HG03139 (cell line): Measurements from ENCODE around the gene MYCBPAP.

Experiments
- ATAC-seq: cut with Tn5 transposase; IDR thresholded peaks from one replicate; pipeline ENCODE4 v1.9.1; 2021; ENCODE audit not compliant: unreplicated experiment

MYCBPAP gene

DNA sequence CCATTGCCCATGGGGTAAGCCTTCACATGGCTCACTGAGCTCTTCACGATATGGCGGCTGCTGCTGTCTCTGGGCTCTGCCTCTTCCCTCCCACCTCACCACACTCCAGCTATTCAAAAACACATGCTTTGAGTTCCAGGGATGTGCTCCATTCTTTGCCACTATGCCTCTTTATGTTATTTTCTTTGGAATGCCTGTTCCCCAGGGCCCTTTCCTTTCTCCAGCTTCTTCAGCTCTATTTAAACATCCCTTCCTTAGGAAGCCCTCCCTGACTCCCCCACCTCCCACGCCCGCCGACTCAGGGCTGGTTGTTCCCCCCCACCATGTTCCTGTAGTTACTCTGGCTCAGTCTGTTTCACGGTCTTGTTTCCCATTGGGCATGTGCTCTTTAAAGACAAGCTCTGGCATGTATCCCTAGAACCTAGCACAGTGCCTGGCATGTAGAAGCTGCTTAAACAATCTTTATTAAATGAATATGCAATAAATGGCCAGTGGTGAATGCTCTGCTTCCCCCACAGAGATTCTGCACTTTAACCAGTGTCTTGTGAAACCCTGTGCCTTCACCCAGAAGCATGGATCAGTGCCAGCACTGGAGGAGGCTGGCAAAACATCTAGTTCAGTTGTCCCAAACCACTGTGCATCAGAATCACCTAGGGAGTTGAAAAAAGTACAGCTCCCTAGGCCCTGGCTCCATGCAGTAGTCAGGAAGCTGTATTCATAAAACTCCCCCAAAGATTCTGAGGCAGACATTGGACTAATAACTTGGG is 6.9 kb downstream of the MYCBPAP start:
- no peak for ATAC-seq

DNA sequence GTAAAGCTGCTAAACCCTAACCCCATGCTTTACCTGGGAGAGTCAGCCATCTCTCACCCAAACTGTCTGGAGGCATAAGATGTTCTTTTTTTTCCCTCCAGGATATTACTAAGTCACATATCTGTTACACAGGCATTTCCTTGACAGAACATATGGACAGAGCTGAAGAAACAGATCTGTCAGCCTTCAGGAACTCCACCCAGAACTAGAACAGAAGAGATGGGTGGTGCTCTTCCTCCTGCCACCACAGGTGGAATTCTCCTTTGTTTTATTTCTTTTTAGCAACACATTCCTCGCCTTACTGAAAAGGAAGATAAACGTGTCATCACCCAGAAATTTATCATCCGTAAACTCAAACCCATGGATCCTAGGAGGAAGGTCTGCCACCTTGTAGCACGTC is 8.8 kb downstream of the MYCBPAP start:
- no peak for ATAC-seq

DNA sequence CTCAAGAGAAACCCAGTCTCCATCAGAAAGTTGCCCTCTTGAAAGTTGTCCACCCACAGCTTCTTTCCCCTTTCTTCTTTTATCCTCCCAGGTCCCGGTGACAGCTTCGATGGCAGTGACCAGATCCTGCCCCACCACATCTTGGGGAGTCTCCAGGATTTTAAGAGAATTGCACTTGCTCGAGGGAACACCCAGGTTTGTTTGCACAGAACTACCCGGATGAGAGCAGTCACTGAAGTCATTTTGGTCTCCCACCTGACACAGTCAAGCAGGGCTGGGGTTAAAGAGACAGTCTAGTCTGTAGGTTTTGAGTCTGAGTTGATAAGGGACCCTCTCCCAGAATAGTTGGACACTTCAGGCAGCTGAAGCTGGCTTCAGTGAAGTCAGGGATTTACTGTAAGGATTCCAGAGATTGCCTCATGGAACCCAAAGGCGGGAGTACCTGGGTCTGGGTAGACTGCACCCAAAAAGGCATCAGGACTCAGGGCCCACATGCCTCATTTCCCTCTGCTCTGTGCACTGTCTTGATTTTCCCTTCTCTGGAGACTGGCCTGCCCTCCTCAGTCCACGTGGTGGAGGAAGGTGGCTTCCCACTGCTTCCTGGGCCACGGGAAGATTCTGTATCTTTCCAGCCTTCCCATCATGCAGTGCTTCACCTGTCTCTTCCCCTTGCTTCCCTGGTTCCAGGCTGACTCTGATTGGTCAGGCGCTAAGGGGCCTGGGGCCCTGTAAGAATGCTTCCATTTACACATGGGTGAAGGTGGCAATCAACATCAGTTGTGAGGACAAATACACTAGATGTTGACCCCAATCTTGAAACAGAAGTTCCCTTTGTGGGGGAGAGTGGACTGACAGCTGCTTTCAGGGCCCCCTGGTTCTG is 9.5 kb downstream of the MYCBPAP start:
- no peak for ATAC-seq

DNA sequence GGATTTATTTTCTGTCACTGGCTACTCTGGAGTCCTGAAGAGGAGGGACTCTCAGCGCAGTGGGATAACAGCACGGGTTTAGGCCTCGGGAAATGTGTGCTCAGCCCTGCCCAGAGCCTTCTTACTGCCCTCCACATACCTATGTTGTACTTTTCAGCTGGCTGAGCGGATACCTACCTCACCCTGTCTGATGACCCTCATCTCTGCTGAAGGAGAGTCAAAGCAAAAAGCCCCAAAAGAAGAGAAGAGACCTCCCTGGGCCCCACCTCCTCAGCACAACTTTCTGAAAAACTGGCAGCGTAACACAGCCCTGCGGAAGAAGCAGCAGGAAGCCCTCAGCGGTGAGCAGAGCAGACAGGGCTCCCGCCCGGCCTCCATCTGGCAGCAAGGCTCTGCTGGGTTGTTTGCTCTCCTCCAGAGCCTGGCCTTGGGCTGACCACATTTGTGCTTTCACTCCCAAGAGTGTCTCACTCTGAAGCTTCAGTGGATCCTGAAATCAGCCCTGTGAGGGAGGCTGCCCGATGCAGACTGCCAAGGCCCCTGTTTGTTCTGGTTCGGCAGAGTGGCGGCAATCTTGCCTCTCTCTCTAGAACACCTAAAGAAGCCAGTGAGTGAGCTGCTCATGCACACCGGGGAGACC is 10.3 kb downstream of the MYCBPAP start:
- ATAC-seq, result no peak

DNA sequence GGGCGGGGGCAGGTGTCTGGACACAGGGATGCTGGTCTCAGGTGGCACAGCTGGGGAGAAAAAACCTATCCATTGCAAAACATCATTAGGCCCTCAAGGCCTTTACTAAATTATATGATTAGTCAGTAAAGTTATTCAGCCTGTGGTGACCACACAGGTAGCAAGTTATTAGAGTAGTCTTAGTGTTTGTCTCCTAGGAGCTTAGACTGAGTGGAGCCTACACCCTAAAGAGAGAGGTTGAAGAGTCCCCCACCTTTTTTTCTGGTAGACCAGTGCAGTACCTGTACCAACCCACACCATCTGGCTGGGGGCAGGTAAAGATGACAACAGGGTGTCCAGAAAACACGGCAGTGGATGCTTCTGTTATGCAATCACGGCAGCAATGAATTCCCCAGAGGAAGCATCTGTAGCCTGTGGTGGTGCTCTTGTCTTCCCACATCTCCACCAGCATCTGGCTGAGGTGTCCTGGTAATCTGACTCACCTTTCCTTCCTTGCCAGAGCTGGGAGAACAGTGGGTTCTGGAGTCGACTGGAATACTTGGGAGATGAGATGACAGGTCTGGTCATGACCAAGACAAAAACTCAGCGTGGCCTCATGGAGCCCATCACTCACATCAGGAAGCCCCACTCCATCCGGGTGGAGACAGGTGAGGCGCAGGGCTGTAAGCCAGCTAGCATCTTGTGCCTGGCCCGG is 11.0 kb downstream of the MYCBPAP start:
- ATAC-seq, result no peak

DNA sequence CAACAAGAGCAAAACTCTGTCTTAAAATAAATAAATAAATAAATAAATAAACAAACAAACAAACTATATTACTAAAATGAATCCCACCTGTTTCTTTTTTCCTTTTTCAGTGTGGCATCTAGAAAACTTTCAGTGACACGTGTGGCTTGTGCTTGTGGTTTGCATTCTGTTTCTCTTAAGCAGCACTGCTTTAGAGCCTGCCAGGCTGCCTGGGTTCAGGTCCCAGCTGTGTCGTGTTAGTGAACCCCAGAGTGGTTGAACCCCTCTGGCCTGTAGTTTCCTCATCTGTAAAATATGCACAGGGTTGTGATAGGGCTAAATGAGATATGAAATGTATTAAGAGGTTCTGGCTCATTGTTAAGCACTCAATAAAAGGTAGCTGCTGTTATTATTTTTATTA is 12.2 kb downstream of the MYCBPAP start:
- no peak for ATAC-seq

DNA sequence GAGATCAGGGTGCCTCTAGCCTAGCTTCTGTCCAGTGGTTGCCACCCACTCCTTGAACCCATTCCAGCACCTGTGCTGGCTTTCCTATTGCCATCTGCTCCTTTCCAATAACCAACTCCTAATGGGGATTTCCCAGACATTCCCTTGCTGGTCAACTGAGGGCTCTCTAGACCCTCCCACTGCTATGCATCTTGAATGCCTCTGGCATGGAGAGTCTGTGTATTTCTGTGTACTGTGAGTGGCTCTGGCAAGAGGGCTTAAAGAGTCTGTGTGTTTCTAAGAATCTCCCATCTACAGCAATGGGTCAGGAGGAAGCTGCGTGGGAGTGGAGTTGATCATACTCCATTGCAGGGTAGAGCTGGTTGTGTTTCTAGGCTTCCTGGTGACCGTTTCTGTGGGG is 13.3 kb downstream of the MYCBPAP start:
- no peak for ATAC-seq

DNA sequence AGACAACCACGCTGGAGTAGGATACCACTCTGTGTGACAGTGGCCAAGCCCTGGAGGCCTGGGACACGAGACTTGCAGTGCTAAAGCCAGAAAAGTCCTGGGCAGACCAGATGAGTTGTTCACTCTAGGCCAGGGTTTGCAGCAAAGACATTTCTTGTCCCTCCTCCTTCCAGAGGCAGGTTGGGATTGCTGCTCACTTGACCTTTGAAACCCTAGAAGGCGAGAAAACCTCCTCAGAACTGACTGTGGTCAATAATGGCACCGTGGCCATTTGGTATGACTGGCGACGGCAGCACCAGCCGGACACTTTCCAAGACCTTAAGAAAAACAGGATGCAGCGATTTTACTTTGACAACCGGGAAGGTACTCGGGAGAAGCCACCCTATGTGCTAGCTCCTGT is 14.5 kb downstream of the MYCBPAP start:
- ATAC-seq, result no peak

DNA sequence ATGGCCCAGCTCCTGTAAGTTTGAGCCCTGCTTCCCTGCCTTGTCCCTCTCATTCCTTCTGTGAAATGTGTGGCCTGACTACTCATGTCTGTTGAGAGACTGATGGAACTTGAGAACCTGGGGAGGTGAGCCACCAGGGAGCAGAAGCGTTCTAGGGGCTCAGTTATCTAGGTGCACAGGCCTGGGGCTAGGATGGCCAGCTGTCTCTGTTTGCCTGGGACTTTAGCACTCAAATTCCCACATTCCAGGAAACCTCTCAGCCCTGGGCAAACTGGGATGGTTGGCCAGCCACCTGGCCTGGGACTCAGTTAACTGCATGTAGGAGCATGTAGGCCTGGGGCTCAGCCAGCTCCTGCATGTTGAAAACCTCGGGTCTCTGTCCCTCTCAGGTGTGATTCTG is 15.0 kb downstream of the MYCBPAP start:
- no peak for ATAC-seq

DNA sequence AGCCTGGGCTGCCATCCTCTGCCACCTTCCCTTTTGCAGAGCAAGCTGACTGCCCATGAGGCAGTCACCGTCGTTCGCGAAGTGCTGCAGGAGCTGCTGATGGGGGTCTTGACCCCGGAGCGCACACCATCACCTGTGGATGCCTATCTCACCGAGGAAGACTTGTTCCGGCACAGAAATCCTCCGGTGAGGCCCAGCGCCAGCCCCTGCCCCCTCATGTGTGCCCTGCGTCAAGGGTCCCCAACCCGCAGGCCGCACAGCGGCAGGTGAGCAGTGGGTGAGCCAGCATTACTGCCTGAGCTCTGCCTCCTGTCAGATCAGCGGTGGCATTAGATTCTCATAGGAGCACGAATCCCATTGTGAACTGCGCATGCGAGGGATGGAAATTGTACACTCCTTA is 16.6 kb downstream of the MYCBPAP start:
- ATAC-seq, result no peak

DNA sequence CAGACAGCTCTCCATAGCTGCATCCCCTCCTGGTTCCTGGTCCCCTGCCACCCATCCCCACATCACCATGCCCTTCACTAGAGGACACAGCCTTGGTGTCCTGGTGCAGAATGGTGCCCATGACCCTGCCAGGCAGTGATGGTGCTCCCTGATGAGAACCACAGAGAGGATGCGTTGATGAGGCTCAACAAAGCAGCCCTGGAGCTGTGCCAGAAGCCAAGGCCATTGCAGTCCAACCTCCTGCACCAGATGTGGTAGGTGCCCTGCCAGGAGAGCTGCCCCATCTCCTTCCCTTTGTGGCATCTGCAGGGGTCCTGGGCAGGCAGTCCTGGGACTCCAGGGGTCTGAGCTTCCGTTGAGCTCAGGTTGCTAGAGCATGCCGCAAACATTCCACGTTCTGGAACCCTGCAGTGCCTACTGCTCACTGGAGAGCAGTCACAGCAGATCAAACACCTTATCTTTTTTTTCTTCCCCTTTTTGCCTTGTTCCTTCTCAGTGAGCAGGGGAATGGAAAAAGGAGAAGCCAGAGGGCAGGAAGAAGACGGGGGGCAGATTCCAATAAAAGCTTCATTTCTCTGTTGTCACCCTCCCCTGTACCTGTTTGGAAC is 19.0 kb downstream of the MYCBPAP start:
- no peak for ATAC-seq

DNA sequence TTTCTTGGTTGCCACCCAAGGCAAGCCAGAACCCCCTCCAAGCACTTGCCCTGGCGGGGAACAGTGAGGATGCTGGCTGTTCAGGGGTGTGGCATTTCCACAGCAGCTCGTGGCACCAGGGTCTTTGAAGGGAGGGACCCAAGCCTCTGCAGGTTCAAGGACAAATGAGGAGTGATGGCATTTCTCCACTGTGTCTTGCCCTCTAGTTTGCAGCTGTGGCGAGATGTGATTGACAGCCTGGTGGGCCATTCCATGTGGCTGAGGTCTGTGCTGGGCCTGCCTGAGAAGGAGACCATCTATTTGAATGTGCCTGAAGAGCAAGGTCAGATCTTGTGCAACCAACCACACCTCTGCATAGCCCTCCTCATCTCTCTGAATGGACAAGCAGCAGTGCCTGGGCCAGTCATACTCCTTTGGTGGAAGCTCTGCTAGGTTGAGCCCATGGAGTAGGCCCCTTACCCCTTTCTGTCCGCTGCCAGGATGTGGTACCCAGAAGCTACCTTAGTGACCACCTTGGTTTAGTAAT is 19.8 kb downstream of the MYCBPAP start:
- no peak for ATAC-seq

DNA sequence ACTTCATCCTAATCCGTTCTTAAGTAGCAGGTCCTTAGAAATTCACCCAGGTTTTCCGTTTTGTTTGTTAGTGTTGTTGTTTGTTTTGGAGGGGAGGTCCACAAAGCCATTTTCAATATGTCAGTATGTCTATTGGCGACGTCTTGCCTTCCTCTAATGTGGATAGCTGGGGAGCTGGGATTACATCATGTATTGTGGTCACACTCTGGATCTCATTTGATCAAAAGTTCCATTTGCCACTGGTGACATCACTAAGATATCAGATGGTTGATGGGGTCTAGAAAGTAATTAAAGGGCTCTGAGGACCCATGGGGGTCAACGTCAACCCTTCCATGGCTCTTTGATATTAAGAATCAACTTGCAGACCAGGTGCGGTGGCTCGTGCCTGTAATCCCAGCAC is 21.6 kb downstream of the MYCBPAP start:
- ATAC-seq, result no peak

DNA sequence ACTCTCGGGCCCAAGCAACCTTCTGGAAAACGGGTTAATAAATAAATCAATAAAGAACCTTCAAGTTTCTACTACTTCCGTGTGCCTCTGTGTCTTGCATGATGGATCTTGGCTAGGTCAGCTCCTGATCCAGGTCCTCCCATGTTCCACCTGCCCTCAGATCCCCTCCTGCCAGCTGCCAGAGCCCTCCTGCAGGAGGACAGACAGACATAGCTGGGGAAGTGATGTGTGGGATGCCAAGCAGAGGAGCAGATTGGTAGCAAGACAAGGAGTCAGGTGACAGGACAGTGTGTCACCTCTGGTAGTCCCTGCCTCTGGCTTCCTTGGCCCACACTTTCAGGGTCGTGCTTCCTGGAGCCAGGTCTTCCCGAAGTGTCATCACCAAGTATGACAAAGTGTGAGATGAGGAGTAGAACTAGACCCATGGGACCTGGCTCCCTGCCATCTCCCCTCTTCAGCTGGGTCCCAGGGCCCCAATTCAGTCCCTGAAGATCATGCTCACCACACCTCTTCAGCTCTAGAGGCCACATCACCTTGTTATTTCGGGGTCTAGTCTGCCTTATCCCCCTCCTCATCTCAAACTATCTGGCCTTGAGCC is 23.3 kb downstream of the MYCBPAP start:
- no peak for ATAC-seq

DNA sequence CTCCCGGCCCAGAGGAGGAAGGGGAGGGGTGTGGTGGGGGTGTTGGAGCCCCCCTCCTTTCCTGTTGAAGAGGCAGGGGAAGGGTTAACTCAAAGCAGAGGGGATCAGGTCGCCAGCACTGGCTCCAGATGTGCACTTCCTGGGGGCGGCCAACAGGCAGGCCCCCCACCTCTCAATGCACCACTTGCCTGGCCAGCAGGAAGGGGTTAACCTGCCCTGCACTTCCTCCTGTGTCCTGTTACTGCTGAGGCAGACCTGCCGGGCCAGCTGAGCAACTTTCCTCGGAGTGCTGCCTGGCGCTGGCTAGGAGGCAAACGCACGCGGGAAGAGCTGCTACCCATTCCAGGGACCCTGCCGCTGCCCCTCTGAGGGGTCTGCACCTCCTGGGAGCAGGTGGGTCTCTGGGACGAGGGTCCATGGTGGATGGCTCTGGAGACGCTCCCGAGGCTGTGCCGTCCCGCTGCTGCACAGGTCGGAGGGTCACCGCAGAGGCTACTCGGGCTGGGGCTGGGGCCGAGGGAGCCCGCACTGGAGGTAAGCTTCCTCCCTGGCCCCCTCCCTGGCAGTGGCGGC is 24.3 kb downstream of the MYCBPAP start, which contains the start of gene EPN3:
EPN3 (plus strand) TSS at position 284 of the 573 bp plus-strand sequence. CDS start 3,822 bp downstream, outside the sequence.
- ATAC-seq, result no peak

DNA sequence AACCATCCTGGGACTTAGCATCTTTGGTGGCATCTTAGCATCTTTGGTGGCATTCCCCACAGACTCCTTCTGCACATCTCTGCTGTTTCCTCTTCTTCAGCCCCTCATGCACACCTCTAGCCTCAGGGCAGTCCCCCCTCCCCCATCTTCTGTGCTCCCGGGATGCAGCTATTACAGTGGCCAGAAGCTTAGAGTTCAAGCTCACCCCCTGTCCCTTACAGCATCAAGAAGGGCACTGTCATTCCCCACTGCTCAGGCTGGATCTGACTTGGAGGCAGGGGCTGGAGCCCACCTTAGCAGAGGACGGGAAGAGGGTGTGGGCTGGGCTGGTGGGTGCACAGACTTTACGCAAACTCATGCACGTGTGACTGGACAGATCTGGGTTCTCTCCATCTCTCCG is 24.9 kb downstream of the MYCBPAP start:
- no peak for ATAC-seq

DNA sequence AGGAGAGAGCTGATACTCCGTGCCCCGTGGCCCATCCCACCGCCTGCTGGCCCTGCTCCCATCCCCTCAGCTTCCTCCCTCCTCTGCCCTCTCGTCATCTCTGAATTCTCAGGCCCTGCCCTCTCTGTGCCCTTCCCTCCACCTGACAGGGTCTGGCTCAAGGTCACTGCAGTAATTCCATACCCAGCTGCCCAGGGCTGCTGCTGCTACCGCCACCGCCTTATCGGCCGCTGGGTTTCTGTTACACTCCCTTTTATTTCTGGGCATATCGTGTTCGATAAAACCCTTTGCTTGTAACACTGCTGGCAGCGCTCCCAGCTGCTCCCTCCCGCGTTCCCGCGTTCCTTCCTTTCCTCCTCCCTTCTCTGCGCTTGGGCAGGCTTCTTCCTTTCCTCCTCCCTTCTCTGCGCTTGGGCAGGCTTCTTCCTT is 25.5 kb downstream of the MYCBPAP start:
- no peak for ATAC-seq

DNA sequence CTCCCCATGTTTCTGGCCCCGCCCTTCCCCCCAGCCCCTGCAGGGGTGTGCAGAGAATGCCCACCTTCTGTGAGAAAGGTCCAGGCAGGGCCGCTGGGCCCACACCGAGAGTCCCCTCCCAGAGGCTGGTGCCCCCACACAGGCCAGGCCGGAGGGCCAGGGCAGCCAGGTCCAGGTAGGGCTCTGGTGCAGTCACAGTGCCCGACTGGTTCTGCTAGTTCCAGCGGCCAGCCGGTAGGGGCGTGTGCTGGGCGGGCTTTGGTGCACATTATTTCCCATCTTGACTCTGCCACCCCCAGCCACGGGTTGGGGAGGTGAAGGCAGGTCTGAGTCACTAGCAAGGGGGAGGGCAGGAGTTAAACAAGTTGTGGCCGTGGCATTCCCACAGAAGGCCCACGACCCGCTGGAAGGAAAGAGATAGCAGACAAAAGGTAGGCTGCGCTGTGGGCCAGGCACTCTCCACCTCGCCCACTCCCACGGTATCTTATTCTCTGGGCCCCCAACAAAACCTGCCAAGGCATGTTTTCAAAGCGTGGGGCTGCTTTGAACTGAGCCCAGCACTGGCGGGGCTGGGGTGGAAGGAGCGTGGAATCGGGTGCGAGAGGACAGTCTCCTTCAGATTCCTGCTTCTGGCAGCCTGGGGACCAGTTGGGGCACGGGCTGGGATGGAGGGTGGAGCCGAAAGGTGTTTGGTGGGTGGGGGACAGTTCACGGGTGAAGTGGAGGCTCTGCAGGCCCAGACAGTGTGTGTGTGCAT is 26.2 kb downstream of the MYCBPAP start:
- ATAC-seq, result no peak

DNA sequence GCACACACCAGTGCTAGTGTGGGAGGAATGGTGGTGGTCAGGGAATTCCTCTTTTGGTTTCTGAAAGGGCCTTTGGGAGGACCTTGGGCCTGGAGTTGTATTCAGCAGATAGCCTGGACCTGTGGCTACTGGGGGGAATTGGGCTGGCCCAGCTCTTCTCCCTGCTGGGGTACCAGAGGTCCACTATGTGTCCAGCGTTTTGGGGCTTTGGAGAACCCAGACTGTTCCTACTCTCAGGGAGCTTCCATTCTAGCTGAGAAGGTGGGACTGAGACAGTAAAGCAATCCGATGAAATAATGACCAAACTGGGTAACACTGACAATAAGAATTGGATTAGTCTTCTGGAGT is 26.7 kb downstream of the MYCBPAP start:
- no peak for ATAC-seq
